ENCODE data around the gene TMEM128. TPM values are rescaled to one million over a fixed set of nuclear protein-coding genes. Genes with fewer than 3 reads are reported as not detected.

Gene TMEM128
- total and polyA plus RNA-seq, 2 of the 13 experiments (the other 11 are each of a cell fraction or from before 2014, with no cell fraction given): 19.4 to 27.9 TPM

DNA sequence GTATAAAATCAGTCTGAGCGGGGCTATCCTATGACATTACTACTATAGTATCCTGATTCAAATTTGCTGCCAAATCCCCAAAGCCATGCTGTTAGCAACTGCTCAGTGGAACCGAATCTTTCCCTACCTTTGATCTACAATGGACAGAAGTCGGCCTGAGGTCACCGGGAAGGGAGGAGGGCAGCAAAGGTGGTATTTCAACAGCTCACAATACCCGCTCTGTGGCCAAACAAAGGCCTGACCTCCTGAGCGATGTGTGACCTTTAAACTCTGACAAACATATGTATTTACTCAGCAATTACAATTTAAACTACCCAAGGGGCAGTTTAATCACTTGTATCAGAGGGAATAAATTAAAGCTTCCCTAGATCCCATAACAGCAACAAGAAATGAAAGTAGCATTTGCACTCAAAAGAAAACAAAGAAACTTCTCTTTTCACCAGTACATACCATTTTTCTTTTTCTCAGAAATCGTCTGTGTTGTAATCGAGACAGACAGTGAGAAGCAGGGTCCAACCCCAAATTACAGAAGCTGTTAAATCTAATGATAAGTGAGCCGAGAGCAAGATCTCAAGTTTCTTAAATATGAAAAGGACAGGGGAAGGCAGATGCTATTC lies 11.6 kb upstream of the TMEM128 start (continued):
- TF ChIP-seq PTBP1 (IDR thresholded peaks at IDR 0.05; ENCODE audit: low read depth, low read length, poor library complexity, severe bottlenecking) (no peak), KAT7 (CRISPR knock-in tag; IDR thresholded peaks at IDR 0.05; ENCODE audit: borderline replicate concordance) (no peak), KLF15 (CRISPR knock-in tag; IDR thresholded peaks at IDR 0.05; ENCODE audit: borderline replicate concordance) (no peak), ZBTB20 (CRISPR knock-in tag; IDR thresholded peaks at IDR 0.05; ENCODE audit: borderline replicate concordance, low read depth) (0 out of 2 replicates have a peak, but pooled peaks have one; percentile 48), KLF16 (CRISPR knock-in tag; IDR thresholded peaks at IDR 0.05) (peak in 1 of 2 experiments; percentile 46; a peak in 1 of 4 replicates), TCF7 (IDR thresholded peaks at IDR 0.05; ENCODE audit: low read depth) (peak; percentile 95), TARDBP (CRISPR knock-in tag; IDR thresholded peaks at IDR 0.05) (peak; percentile 60), HNRNPUL1 (IDR thresholded peaks at IDR 0.05; ENCODE audit: low read depth, low read length) (no peak), ATRX (CRISPR knock-in tag; IDR thresholded peaks at IDR 0.05; ENCODE audit: borderline replicate concordance) (no peak), SMARCE1 (IDR thresholded peaks at IDR 0.05; ENCODE audit: borderline replicate concordance) (no peak), TOE1 (CRISPR knock-in tag; IDR thresholded peaks at IDR 0.05) (no peak), CC2D1A (CRISPR knock-in tag; IDR thresholded peaks at IDR 0.05) (no peak), HIVEP1 (CRISPR knock-in tag; IDR thresholded peaks at IDR 0.05) (no peak), ZNF780A (CRISPR knock-in tag; IDR thresholded peaks at IDR 0.05) (no peak), SIX1 (CRISPR knock-in tag; IDR thresholded peaks at IDR 0.05; ENCODE audit: borderline replicate concordance) (0 out of 2 replicates have a peak, but pooled peaks have one; percentile 46), SOX5 (CRISPR knock-in tag; IDR thresholded peaks at IDR 0.05; ENCODE audit: borderline replicate concordance) (peak; percentile 99), KDM4B (CRISPR knock-in tag; IDR thresholded peaks at IDR 0.05) (no peak), NONO (IDR thresholded peaks at IDR 0.05) (no peak), NONO (CRISPR knock-in tag; conservative IDR thresholded peaks at IDR 0.05) (0 out of 2 replicates have a peak, but pooled peaks have one; percentile 59), ZNF367 (CRISPR knock-in tag; IDR thresholded peaks at IDR 0.05; ENCODE audit: borderline replicate concordance) (no peak)
- TF ChIP-seq, protein P1, sequence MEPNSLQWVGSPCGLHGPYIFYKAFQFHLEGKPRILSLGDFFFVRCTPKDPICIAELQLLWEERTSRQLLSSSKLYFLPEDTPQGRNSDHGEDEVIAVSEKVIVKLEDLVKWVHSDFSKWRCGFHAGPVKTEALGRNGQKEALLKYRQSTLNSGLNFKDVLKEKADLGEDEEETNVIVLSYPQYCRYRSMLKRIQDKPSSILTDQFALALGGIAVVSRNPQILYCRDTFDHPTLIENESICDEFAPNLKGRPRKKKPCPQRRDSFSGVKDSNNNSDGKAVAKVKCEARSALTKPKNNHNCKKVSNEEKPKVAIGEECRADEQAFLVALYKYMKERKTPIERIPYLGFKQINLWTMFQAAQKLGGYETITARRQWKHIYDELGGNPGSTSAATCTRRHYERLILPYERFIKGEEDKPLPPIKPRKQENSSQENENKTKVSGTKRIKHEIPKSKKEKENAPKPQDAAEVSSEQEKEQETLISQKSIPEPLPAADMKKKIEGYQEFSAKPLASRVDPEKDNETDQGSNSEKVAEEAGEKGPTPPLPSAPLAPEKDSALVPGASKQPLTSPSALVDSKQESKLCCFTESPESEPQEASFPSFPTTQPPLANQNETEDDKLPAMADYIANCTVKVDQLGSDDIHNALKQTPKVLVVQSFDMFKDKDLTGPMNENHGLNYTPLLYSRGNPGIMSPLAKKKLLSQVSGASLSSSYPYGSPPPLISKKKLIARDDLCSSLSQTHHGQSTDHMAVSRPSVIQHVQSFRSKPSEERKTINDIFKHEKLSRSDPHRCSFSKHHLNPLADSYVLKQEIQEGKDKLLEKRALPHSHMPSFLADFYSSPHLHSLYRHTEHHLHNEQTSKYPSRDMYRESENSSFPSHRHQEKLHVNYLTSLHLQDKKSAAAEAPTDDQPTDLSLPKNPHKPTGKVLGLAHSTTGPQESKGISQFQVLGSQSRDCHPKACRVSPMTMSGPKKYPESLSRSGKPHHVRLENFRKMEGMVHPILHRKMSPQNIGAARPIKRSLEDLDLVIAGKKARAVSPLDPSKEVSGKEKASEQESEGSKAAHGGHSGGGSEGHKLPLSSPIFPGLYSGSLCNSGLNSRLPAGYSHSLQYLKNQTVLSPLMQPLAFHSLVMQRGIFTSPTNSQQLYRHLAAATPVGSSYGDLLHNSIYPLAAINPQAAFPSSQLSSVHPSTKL (CRISPR knock-in tag; IDR thresholded peaks at IDR 0.05): peak; percentile 97
- TF ChIP-seq, protein P2, sequence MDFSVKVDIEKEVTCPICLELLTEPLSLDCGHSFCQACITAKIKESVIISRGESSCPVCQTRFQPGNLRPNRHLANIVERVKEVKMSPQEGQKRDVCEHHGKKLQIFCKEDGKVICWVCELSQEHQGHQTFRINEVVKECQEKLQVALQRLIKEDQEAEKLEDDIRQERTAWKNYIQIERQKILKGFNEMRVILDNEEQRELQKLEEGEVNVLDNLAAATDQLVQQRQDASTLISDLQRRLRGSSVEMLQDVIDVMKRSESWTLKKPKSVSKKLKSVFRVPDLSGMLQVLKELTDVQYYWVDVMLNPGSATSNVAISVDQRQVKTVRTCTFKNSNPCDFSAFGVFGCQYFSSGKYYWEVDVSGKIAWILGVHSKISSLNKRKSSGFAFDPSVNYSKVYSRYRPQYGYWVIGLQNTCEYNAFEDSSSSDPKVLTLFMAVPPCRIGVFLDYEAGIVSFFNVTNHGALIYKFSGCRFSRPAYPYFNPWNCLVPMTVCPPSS (IDR thresholded peaks at IDR 0.05): no peak
- TF ChIP-seq, protein P3, sequence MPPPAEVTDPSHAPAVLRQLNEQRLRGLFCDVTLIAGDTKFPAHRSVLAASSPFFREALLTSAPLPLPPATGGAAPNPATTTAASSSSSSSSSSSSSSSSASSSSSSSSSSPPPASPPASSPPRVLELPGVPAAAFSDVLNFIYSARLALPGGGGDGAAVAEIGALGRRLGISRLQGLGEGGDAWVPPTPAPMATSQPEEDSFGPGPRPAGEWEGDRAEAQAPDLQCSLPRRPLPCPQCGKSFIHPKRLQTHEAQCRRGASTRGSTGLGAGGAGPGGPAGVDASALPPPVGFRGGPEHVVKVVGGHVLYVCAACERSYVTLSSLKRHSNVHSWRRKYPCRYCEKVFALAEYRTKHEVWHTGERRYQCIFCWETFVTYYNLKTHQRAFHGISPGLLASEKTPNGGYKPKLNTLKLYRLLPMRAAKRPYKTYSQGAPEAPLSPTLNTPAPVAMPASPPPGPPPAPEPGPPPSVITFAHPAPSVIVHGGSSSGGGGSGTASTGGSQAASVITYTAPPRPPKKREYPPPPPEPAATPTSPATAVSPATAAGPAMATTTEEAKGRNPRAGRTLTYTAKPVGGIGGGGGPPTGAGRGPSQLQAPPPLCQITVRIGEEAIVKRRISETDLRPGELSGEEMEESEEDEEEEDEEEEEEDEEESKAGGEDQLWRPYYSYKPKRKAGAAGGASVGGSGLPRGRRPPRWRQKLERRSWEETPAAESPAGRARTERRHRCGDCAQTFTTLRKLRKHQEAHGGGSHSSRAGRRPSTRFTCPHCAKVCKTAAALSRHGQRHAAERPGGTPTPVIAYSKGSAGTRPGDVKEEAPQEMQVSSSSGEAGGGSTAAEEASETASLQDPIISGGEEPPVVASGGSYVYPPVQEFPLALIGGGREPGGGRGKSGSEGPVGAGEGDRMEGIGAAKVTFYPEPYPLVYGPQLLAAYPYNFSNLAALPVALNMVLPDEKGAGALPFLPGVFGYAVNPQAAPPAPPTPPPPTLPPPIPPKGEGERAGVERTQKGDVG (CRISPR knock-in tag; IDR thresholded peaks at IDR 0.05; ENCODE audit: borderline replicate concordance): no peak

Data from HepG2 (cell line).